ENCODE measurements around the gene MARCHF4. TPM values are rescaled to one million over a fixed set of nuclear protein-coding genes. Genes with fewer than 3 reads are reported as not detected.

Gene MARCHF4
- total and polyA plus RNA-seq, 2 experiments from 2014 or later = 0.45 to 1.1 TPM

- Mint-ChIP-seq H3K4me1 (peaks cover 3% of the 10 kb centered on the region; the same call in 1 of the 3 replicates), H3K27ac (no peak overlapping the region), H3K36me3 (ENCODE audit: low read depth) (no peaks in the 10 kb centered on the region), H3K4me3 (no peak overlapping the region), H3K9me3 (no peaks in the 10 kb centered on the region), H3K27me3 (ENCODE audit: insufficient read depth, low read depth, poor library complexity) (peaks cover 2% of the 10 kb centered on the region)
- H3K27me3 ChIP-seq (ENCODE audit: insufficient read depth) = no peaks in the 10 kb centered on the region
- DNase-seq (ENCODE audit: low spot score) (no peak), ATAC-seq (no peak)
- peaks cover under 1% of the 10 kb centered on the region; the same call in 1 of the 2 replicates for H3K4me1 ChIP-seq (ENCODE audit: insufficient read depth)
- no peaks in the 10 kb centered on the region for H3K79me2 ChIP-seq (replicated peaks; ENCODE audit: insufficient read depth)
- no peak overlapping the region for H3K4me2 ChIP-seq
- H3K27ac ChIP-seq (ENCODE audit: low read depth) = no peak overlapping the region
- peaks cover 4% of the 10 kb centered on the region; the same call in 1 of the 2 replicates for H3K9me2 ChIP-seq (ENCODE audit: insufficient read depth)
- no peak for TF ChIP-seq CREB1 (CRISPR knock-in tag; IDR thresholded peaks at IDR 0.05; ENCODE audit: low read depth)
- no peak for TF ChIP-seq EZH2 (IDR thresholded peaks at IDR 0.05; ENCODE audit: low read depth, unreplicated experiment)
- no peak for TF ChIP-seq ZNF331 (CRISPR knock-in tag; IDR thresholded peaks at IDR 0.05; ENCODE audit: low read depth)
- no peaks in the 10 kb centered on the region for H4K20me1 ChIP-seq (replicated peaks; ENCODE audit: insufficient read depth)
- no peaks in the 10 kb centered on the region for H3F3A ChIP-seq (replicated peaks; ENCODE audit: low read depth)
- no peaks in the 10 kb centered on the region for H3K36me3 ChIP-seq (ENCODE audit: insufficient read depth)
- H2AFZ ChIP-seq = 0 out of 2 replicates have a peak overlapping the region, but pooled peaks have one; percentile 7
- no peak overlapping the region for H3K4me3 ChIP-seq
These were observed 19.1 kb upstream of the MARCHF4 start for GRCh38 chr2:216391401-216391800.

- no peak for ATAC-seq
- no peak overlapping the region for H3K4me3 Mint-ChIP-seq
These were observed 17.3 kb upstream of the MARCHF4 start for GRCh38 chr2:216389570-216389969.

More at GRCh38 chr2:216389570-216389969, 17.3 kb upstream of the MARCHF4 start:
- Mint-ChIP-seq H3K27me3 (ENCODE audit: insufficient read depth, low read depth, poor library complexity) (peaks cover 5% of the 10 kb centered on the region), H3K9me3 (no peaks in the 10 kb centered on the region), H3K36me3 (ENCODE audit: low read depth) (no peaks in the 10 kb centered on the region), H3K4me1 (peaks cover 10% of the 10 kb centered on the region), H3K27ac (no peak overlapping the region)
- TF ChIP-seq EZH2phosphoT487 (IDR thresholded peaks at IDR 0.05; ENCODE audit: unreplicated experiment) (no peak), POLR2AphosphoS5 (IDR thresholded peaks at IDR 0.05; ENCODE audit: low read depth) (no peak), NANOG (IDR thresholded peaks at IDR 0.05; ENCODE audit: borderline replicate concordance) (no peak)
- TF ChIP-seq, protein P1, sequence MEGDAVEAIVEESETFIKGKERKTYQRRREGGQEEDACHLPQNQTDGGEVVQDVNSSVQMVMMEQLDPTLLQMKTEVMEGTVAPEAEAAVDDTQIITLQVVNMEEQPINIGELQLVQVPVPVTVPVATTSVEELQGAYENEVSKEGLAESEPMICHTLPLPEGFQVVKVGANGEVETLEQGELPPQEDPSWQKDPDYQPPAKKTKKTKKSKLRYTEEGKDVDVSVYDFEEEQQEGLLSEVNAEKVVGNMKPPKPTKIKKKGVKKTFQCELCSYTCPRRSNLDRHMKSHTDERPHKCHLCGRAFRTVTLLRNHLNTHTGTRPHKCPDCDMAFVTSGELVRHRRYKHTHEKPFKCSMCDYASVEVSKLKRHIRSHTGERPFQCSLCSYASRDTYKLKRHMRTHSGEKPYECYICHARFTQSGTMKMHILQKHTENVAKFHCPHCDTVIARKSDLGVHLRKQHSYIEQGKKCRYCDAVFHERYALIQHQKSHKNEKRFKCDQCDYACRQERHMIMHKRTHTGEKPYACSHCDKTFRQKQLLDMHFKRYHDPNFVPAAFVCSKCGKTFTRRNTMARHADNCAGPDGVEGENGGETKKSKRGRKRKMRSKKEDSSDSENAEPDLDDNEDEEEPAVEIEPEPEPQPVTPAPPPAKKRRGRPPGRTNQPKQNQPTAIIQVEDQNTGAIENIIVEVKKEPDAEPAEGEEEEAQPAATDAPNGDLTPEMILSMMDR (conservative IDR thresholded peaks at IDR 0.05; ENCODE audit: low read depth in 2 of 2) = no peak
- Histone ChIP-seq H3K27ac (ENCODE audit: low read depth) (no peak overlapping the region), H3K4me1 (ENCODE audit: insufficient read depth) (peaks cover 9% of the 10 kb centered on the region; the same call in 1 of the 2 replicates), H3F3A (replicated peaks; ENCODE audit: low read depth) (no peaks in the 10 kb centered on the region), H3K4me2 (no peak overlapping the region), H3K27me3 (ENCODE audit: insufficient read depth) (no peaks in the 10 kb centered on the region), H3K79me2 (replicated peaks; ENCODE audit: insufficient read depth) (no peaks in the 10 kb centered on the region), H3K4me3 (no peak overlapping the region), H3K36me3 (ENCODE audit: insufficient read depth) (no peaks in the 10 kb centered on the region), H3K9me2 (ENCODE audit: insufficient read depth) (0 out of 2 replicates have a peak, but pooled peaks cover 4% of the 10 kb centered on the region), H4K20me1 (replicated peaks; ENCODE audit: insufficient read depth) (no peaks in the 10 kb centered on the region), H2AFZ (no peak overlapping the region)
- no peak for DNase-seq (ENCODE audit: low spot score)
